K562 (cell line): ENCODE data around the gene SLC6A7. TPM values are rescaled to one million over a fixed set of nuclear protein-coding genes. Genes with fewer than 3 reads are reported as not detected.

Experiments used
- ATAC-seq: fragments of 200-7000 bp; cut with Tn5 transposase; 3 replicates; pipeline ENCODE4 v1.9.1; 2020; ENCODE audit warnings: moderate library complexity
- BruUV-seq: library from RNA; stranded (reverse); fragments of 400-500 nt; replicated peaks from 2 replicates; lab custom pipeline; 2021; lab: Mats Ljungman, UMichigan
- CTCF ChIA-PET: fragments of 300-600 bp; formaldehyde crosslinking; extraction: SDS; loops from one replicate; lab custom pipeline; 2021; ENCODE audit warnings: low intra/inter-chr PET ratio; lab: Yijun Ruan, JAX
- POLR2A ChIA-PET: fragments of 300-600, 350-650 bp; sonication (Branson Sonifier 250); formaldehyde crosslinking; extraction: SDS; loops from one replicate; lab custom pipeline; 2021; ENCODE audit warnings: antibody characterized with exemption, inconsistent platforms; lab: Yijun Ruan, JAX
- DNase-seq, 4 experiments: peaks; one replicate each; pipeline versions ENCODE4 v3.0.0 to v3.0.0-alpha.2; 2011 to 2018; ENCODE audit warnings: low spot score in 3 of 4, mixed read lengths in 3 of 4; ENCODE audit errors: extremely low read depth in 1 of 4
- FAIRE-seq: peaks from 2 replicates; lab custom pipeline; 2011; peaks lifted over from hg19 to GRCh38; lab: Jason Lieb, UNC
- H2AFZ ChIP-seq: 2 replicates; pipeline ENCODE4 v1.6.0; 2011; ENCODE audit warnings: low read depth, low read length, control low read depth, inconsistent platforms
- H3K27ac ChIP-seq: fragments of 200-600 bp; 3 replicates; pipeline ENCODE4 v1.8.0; 2011; ENCODE audit warnings: low read depth, mild to moderate bottlenecking, control low read depth, inconsistent platforms, low read length, moderate library complexity, mixed read lengths; ENCODE audit errors: extremely low read depth
- H3K27me3 ChIP-seq, 2 experiments: fragments of 300-600 bp in 1 of 2; 2 replicates in 1 of 2; 3 replicates in 1 of 2; pipeline versions ENCODE4 v1.6.0 to v1.8.0; 2011; ENCODE audit warnings: inconsistent platforms in 2 of 2, low read length in 2 of 2, mild to moderate bottlenecking in 1 of 2, mixed read lengths in 1 of 2, moderate library complexity in 1 of 2; ENCODE audit not compliant: control insufficient read depth in 2 of 2, insufficient read depth in 2 of 2
- H3K36me3 ChIP-seq: fragments of 300-600 bp; 3 replicates; pipeline ENCODE4 v1.8.0; 2011; ENCODE audit warnings: mild to moderate bottlenecking, low read length, inconsistent platforms; ENCODE audit not compliant: control insufficient read depth, insufficient read depth
- H3K4me1 ChIP-seq, 2 experiments: fragments of 200-600 bp in 1 of 2; replicated peaks in 1 of 2; 2 replicates in 1 of 2; 3 replicates in 1 of 2; pipeline versions ENCODE4 v1.5.1 to v1.8.0; 2011; ENCODE audit warnings: inconsistent platforms in 2 of 2, low read length in 2 of 2, mild to moderate bottlenecking in 1 of 2, mixed read lengths in 1 of 2, moderate library complexity in 1 of 2; ENCODE audit not compliant: control insufficient read depth in 2 of 2, insufficient read depth in 2 of 2
- H3K4me2 ChIP-seq: 2 replicates; pipeline ENCODE4 v1.6.1; 2011; ENCODE audit warnings: low read length, control low read depth, inconsistent platforms, mixed read lengths; ENCODE audit not compliant: insufficient read depth
- H3K4me3 ChIP-seq: fragments of 200-600 bp; sonication (generic), shearing (Covaris generic); 2 replicates; pipeline ENCODE4 v1.5.1; 2016; ENCODE audit warnings: control low read depth, inconsistent platforms
- H3K79me2 ChIP-seq: fragments of 200-600 bp; 3 replicates; pipeline ENCODE4 v1.8.0; 2011; ENCODE audit warnings: low read length, inconsistent platforms; ENCODE audit not compliant: control insufficient read depth, insufficient read depth
- H3K9ac ChIP-seq, 2 experiments: 2 replicates each; pipeline versions ENCODE4 v1.6.0 to v1.6.1; 2011; ENCODE audit warnings: low read depth in 2 of 2, low read length in 2 of 2, control low read depth in 1 of 2, inconsistent platforms in 1 of 2, mild to moderate bottlenecking in 1 of 2, mixed read lengths in 1 of 2; ENCODE audit not compliant: insufficient read depth in 1 of 2
- H3K9me1 ChIP-seq: one replicate; pipeline ENCODE4 v1.6.0; 2011; ENCODE audit warnings: inconsistent platforms, mild to moderate bottlenecking, low read length, moderate library complexity; ENCODE audit not compliant: control insufficient read depth, insufficient read depth
- H3K9me3 ChIP-seq: replicated peaks from 2 replicates; pipeline ENCODE4 v1.5.1; 2011; ENCODE audit warnings: low read depth, low read length, inconsistent platforms; ENCODE audit not compliant: control insufficient read depth, insufficient read depth
- H4K20me1 ChIP-seq: replicated peaks from 2 replicates; pipeline ENCODE4 v1.6.1; 2011; ENCODE audit warnings: low read length, inconsistent platforms, mixed read lengths; ENCODE audit not compliant: control insufficient read depth, insufficient read depth
- CAMTA2 ChIP-seq: fragments of 250-450 bp; sonication (Bioruptor Pico); conservative IDR thresholded peaks from 2 replicates; pipeline ENCODE4 v1.5.1; 2022
- CBFA2T3 ChIP-seq: fragments of 450-650 bp; IDR thresholded peaks from 2 replicates; pipeline ENCODE4 v1.6.1; 2017
- CCNT2 ChIP-seq: IDR thresholded peaks from 2 replicates; pipeline ENCODE4 v1.6.1; 2011; ENCODE audit warnings: borderline replicate concordance, low read depth, mild to moderate bottlenecking, moderate library complexity, mixed read lengths, low read length; ENCODE audit not compliant: insufficient read length; ENCODE audit errors: extremely low read depth
- CREM ChIP-seq: IDR thresholded peaks from 2 replicates; pipeline ENCODE4 v1.6.1; 2014; ENCODE audit warnings: antibody characterized with exemption, low read depth
- HINFP ChIP-seq: fragments of 450-650 bp; conservative IDR thresholded peaks from 2 replicates; pipeline ENCODE4 v1.6.1; 2016; ENCODE audit warnings: missing genetic modification characterization, low read depth, mild to moderate bottlenecking, control low read depth, missing compliant biosample characterization
- HMGN3 ChIP-seq: IDR thresholded peaks from 2 replicates; pipeline ENCODE4 v1.6.1; 2011; ENCODE audit warnings: borderline replicate concordance, low read depth, mild to moderate bottlenecking, mixed read lengths, low read length; ENCODE audit not compliant: insufficient read length; ENCODE audit errors: extremely low read depth
- HNRNPLL ChIP-seq: fragments of 200-400 bp; formaldehyde crosslinking; IDR thresholded peaks from 2 replicates; pipeline ENCODE4 v1.6.1; 2017; ENCODE audit warnings: low read length, low read depth, mild to moderate bottlenecking; ENCODE audit not compliant: poor library complexity, severe bottlenecking
- IRF1 ChIP-seq: sonication (generic); formaldehyde crosslinking; IDR thresholded peaks from 2 replicates; pipeline ENCODE4 v1.8.0; 2022; ENCODE audit warnings: missing genetic modification reagents, mild to moderate bottlenecking, borderline replicate concordance
- MIER1 ChIP-seq: fragments of 450-650 bp; IDR thresholded peaks from 2 replicates; pipeline ENCODE4 v1.6.1; 2016; ENCODE audit warnings: antibody characterized with exemption, mild to moderate bottlenecking, low read depth
- MXI1 ChIP-seq: IDR thresholded peaks from 2 replicates; pipeline ENCODE4 v1.6.1; 2011; ENCODE audit warnings: low read depth, mild to moderate bottlenecking, improper control_type of control experiment, low read length
- NRF1 ChIP-seq, 2 experiments: fragments of 450-650 bp; IDR thresholded peaks in 1 of 2; conservative IDR thresholded peaks in 1 of 2; 2 replicates each; pipeline ENCODE4 v1.6.1; 2014; ENCODE audit warnings: mild to moderate bottlenecking in 2 of 2
- RFX1 ChIP-seq: fragments of 450-650 bp; IDR thresholded peaks from 2 replicates; pipeline ENCODE4 v1.6.1; 2016; ENCODE audit warnings: mild to moderate bottlenecking, moderate library complexity
- TSC22D4 ChIP-seq: fragments of 450-650 bp; IDR thresholded peaks from 2 replicates; pipeline ENCODE4 v1.6.1; 2016; ENCODE audit warnings: missing genetic modification characterization, missing biosample characterization, control low read depth
- ZBTB17 ChIP-seq: fragments of 450-650 bp; formaldehyde crosslinking; IDR thresholded peaks from 2 replicates; pipeline ENCODE4 v1.4.0; 2020; ENCODE audit warnings: mild to moderate bottlenecking
- WGBS: fragments of 100-300 bp; shearing (Covaris generic); methylation state at CpG from one replicate; pipeline ENCODE4 v1.1.6; 2016; ENCODE audit warnings: low coverage, mixed read lengths; ENCODE audit not compliant: insufficient coverage; ENCODE audit errors: missing lambda C conversion rate; 5-methylcytosine and 5-hydroxymethylcytosine counted together
- in situ Hi-C: fragments of 300-500 bp; cut with MboI; formaldehyde crosslinking; loops from 4 replicates; pipeline ENCODE4 v1.15.0; 2018; ENCODE audit warnings: inconsistent platforms, mixed read lengths
- intact Hi-C: fragments of 100-400 bp; cut with micrococcal nuclease; formaldehyde crosslinking; loops from 2 replicates; pipeline ENCODE4 v1.14.2; 2022
- polyA plus RNA-seq, 8 experiments: library from polyadenylated mRNA; depleted of rRNA in 4 of 8; stranded (reverse) in 5 of 8; unstranded in 3 of 8; fragments of >200 nt; fragmentation: Nextera tagmentation in 2 of 8; fragmentation: Illumina TruSeq in 1 of 8; extraction: Ambion mirVana in 2 of 8; extraction: Trizol in 1 of 8; gene quantifications; 2 replicates each; pipeline versions ENCODE4 v1.2.1 to v1.2.3, GENCODE V29; 2011 to 2014; ENCODE audit warnings: inconsistent platforms in 1 of 8, missing spikeins in 1 of 8
- total RNA-seq, 7 experiments: library from RNA; depleted of rRNA in 6 of 7; stranded (reverse); fragments of >200 nt in 6 of 7; fragmentation: Illumina TruSeq in 2 of 7; extraction: Trizol in 2 of 7; gene quantifications; 2 replicates each; pipeline versions ENCODE4 v1.2.1 to v1.2.3, GENCODE V29; 2011 to 2021; ENCODE audit warnings: low replicate concordance in 1 of 7
- TF ChIP-seq, protein P1 (sequence below): sonication (generic); formaldehyde crosslinking; IDR thresholded peaks from 2 replicates; pipeline ENCODE4 v1.9.0; 2022; ENCODE audit warnings: mild to moderate bottlenecking, missing genetic modification reagents
- TF ChIP-seq, protein P2 (sequence below): sonication (generic); formaldehyde crosslinking; IDR thresholded peaks from 2 replicates; pipeline ENCODE4 v1.9.0; 2022; ENCODE audit warnings: mild to moderate bottlenecking, missing genetic modification reagents
- TF ChIP-seq, protein P3 (sequence below): IDR thresholded peaks from 2 replicates; pipeline ENCODE4 v1.6.1; 2012; ENCODE audit warnings: low read depth, low read length, improper control_type of control experiment, borderline replicate concordance

SLC6A7 gene
- total and polyA plus RNA-seq, 9 of the 15 experiments (the other 6 are each of a cell fraction or from before 2014, with no cell fraction given), result not detected

- FAIRE-seq (no peak), ATAC-seq (no peak), DNase-seq (no peak)
- ChIA-PET CTCF (no interaction called here), POLR2A (no interaction called here)
- H3K79me2 ChIP-seq, result no peaks in the 10 kb centered on the region
- H3K4me3 ChIP-seq, result no peak overlapping the region
- no peak overlapping the region for H2AFZ ChIP-seq
- H3K9me3 ChIP-seq, result no peaks in the 10 kb centered on the region
- BruUV-seq, result no TSS peak
- intact Hi-C loops, result no loop called here
- in situ Hi-C loops, result no loop called here
- H3K36me3 ChIP-seq, result no peaks in the 10 kb centered on the region
- peaks cover 14 to 49% of the 10 kb centered on the region in 2 experiments for H3K27me3 ChIP-seq
- H3K9me1 ChIP-seq, result no peaks in the 10 kb centered on the region
- H3K27ac ChIP-seq, result no peak overlapping the region
- peaks cover 0 to 2% of the 10 kb centered on the region in 2 experiments; a peak in 2 of 5 replicates for H3K4me1 ChIP-seq
- no peak overlapping the region for H3K9ac ChIP-seq
- no peak overlapping the region for H3K4me2 ChIP-seq
- WGBS, result 3% methylated on average over 4 of the region's 4 CpGs
- peaks cover 3% of the 10 kb centered on the region; the same call in 1 of the 2 replicates for H4K20me1 ChIP-seq
- no peak for TF ChIP-seq RFX1
- TF ChIP-seq, protein P1, sequence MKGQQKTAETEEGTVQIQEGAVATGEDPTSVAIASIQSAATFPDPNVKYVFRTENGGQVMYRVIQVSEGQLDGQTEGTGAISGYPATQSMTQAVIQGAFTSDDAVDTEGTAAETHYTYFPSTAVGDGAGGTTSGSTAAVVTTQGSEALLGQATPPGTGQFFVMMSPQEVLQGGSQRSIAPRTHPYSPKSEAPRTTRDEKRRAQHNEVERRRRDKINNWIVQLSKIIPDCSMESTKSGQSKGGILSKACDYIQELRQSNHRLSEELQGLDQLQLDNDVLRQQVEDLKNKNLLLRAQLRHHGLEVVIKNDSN (CRISPR knock-in tag), result no peak
- TF ChIP-seq ZBTB17 (CRISPR knock-in tag), result no peak
- TF ChIP-seq HINFP (tag), result no peak
- no peak for TF ChIP-seq HNRNPLL
- no peak for TF ChIP-seq CBFA2T3
- no peak for TF ChIP-seq CREM
- no peak for TF ChIP-seq CAMTA2
- TF ChIP-seq CCNT2, result no peak
- TF ChIP-seq HMGN3, result no peak
- TF ChIP-seq NRF1 (conservative IDR thresholded peaks at IDR 0.05 in 1 of 2, IDR thresholded peaks at IDR 0.05 in 1 of 2), result no peak
- no peak for TF ChIP-seq IRF1
- no peak for TF ChIP-seq MIER1
- TF ChIP-seq, protein P2, sequence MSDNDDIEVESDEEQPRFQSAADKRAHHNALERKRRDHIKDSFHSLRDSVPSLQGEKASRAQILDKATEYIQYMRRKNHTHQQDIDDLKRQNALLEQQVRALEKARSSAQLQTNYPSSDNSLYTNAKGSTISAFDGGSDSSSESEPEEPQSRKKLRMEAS, result no peak
- TF ChIP-seq TSC22D4, result no peak
- TF ChIP-seq, protein P3, sequence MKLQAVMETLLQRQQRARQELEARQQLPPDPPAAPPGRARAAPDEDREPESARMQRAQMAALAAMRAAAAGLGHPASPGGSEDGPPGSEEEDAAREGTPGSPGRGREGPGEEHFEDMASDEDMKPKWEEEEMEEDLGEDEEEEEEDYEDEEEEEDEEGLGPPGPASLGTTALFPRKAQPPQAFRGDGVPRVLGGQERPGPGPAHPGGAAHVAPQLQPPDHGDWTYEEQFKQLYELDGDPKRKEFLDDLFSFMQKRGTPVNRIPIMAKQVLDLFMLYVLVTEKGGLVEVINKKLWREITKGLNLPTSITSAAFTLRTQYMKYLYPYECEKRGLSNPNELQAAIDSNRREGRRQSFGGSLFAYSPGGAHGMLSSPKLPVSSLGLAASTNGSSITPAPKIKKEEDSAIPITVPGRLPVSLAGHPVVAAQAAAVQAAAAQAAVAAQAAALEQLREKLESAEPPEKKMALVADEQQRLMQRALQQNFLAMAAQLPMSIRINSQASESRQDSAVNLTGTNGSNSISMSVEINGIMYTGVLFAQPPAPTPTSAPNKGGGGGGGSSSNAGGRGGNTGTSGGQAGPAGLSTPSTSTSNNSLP, result no peak
- TF ChIP-seq MXI1, result no peak
These were observed 12.1 kb upstream of the SLC6A7 start for GRCh38 chr5:150177721-150178120.
